SH-SY5Y (cell line): Measurements from ENCODE around the gene SLC25A51.

ENCODE experiments used
- GATA2 ChIP-seq: IDR thresholded peaks from 2 replicates; pipeline ENCODE4 v1.6.1; 2011; ENCODE audit warnings: mild to moderate bottlenecking, low read depth, low read length
- GATA3 ChIP-seq: IDR thresholded peaks from 2 replicates; pipeline ENCODE4 v1.6.1; 2011; ENCODE audit warnings: low read depth, mild to moderate bottlenecking, low read length, moderate library complexity

- TF ChIP-seq GATA3 (no peak), GATA2 (no peak)
Measured at GRCh38 chr9:37910271-37910670, 6.3 kb upstream of the SLC25A51 start.
